IMR-90 (cell line): ENCODE data around the gene DUSP22. TPM values are rescaled to one million over a fixed set of nuclear protein-coding genes. Genes with fewer than 3 reads are reported as not detected.

Experiments
- ATAC-seq: fragments of 200-7000 bp; cut with Tn5 transposase; 2 replicates; pipeline ENCODE4 v1.9.1; 2020; ENCODE audit warnings: low read depth, mild to moderate bottlenecking, moderate library complexity
- BruUV-seq: library from RNA; stranded (reverse); fragments of 400-500 nt; replicated peaks from 2 replicates; lab custom pipeline; 2021; lab: Mats Ljungman, UMichigan
- CTCF ChIA-PET: fragments of 300-600 bp; formaldehyde crosslinking; extraction: SDS; loops from one replicate; lab custom pipeline; 2021; ENCODE audit warnings: antibody characterized with exemption; lab: Yijun Ruan, JAX
- POLR2A ChIA-PET: fragments of 300-600 bp; sonication (Branson Sonifier 250); formaldehyde crosslinking; loops from one replicate; lab custom pipeline; 2022; ENCODE audit warnings: antibody characterized with exemption; ENCODE audit not compliant: unreplicated experiment; lab: Charles Lee
- DNase-seq: peaks from one replicate; pipeline ENCODE4 v3.0.0; 2013
- H2AFZ ChIP-seq: replicated peaks from 2 replicates; pipeline ENCODE3; 2013; ENCODE audit warnings: low read length, mild to moderate bottlenecking; ENCODE audit not compliant: poor library complexity
- H2AK5ac ChIP-seq: 2 replicates; pipeline ENCODE4 v1.6.1; 2013; ENCODE audit warnings: low read depth, low read length, inconsistent platforms
- H2AK9ac ChIP-seq: replicated peaks from 2 replicates; pipeline ENCODE3; 2013; ENCODE audit warnings: mild to moderate bottlenecking, low read depth, low read length, moderate library complexity; ENCODE audit not compliant: poor library complexity
- H2BK120ac ChIP-seq: 2 replicates; pipeline ENCODE4 v1.6.1; 2013; ENCODE audit warnings: low read depth, low read length, inconsistent platforms
- H2BK15ac ChIP-seq: 3 replicates; pipeline ENCODE4 v1.6.1; 2013; ENCODE audit warnings: low read depth, low read length, inconsistent platforms
- H2BK20ac ChIP-seq: 2 replicates; pipeline ENCODE4 v1.6.1; 2013; ENCODE audit warnings: low read depth, mild to moderate bottlenecking, inconsistent platforms, low read length, moderate library complexity
- H2BK5ac ChIP-seq: 2 replicates; pipeline ENCODE4 v1.6.1; 2013; ENCODE audit warnings: mild to moderate bottlenecking, low read depth, low read length, inconsistent platforms; ENCODE audit not compliant: poor library complexity, severe bottlenecking
- H3K14ac ChIP-seq: replicated peaks from 2 replicates; pipeline ENCODE4 v1.6.1; 2013; ENCODE audit warnings: low read depth, low read length, inconsistent platforms
- H3K18ac ChIP-seq: 2 replicates; pipeline ENCODE4 v1.6.1; 2013; ENCODE audit warnings: low read depth, low read length, control low read depth
- H3K23ac ChIP-seq: 2 replicates; pipeline ENCODE4 v1.6.1; 2013; ENCODE audit warnings: low read depth, low read length, inconsistent platforms
- H3K27ac ChIP-seq: 2 replicates; pipeline ENCODE4 v1.5.1; 2013; ENCODE audit warnings: mild to moderate bottlenecking, control low read depth, low read length; ENCODE audit not compliant: insufficient read depth
- H3K27me3 ChIP-seq: 2 replicates; pipeline ENCODE4 v1.6.1; 2013; ENCODE audit warnings: low read length; ENCODE audit not compliant: control insufficient read depth, insufficient read depth
- H3K36me3 ChIP-seq: 2 replicates; pipeline ENCODE4 v1.6.1; 2013; ENCODE audit warnings: low read length, mixed read lengths; ENCODE audit not compliant: control insufficient read depth, insufficient read depth
- H3K4ac ChIP-seq: 2 replicates; pipeline ENCODE4 v1.6.1; 2013; ENCODE audit warnings: low read depth, low read length, inconsistent platforms
- H3K4me1 ChIP-seq: 2 replicates; pipeline ENCODE4 v1.6.1; 2013; ENCODE audit warnings: low read length, mixed read lengths; ENCODE audit not compliant: control insufficient read depth, insufficient read depth
- H3K4me2 ChIP-seq: 2 replicates; pipeline ENCODE4 v1.6.1; 2013; ENCODE audit warnings: low read depth, mild to moderate bottlenecking, control low read depth, low read length, moderate library complexity
- H3K4me3 ChIP-seq: 2 replicates; pipeline ENCODE4 v1.5.1; 2013; ENCODE audit warnings: low read depth, mild to moderate bottlenecking, control low read depth, low read length, moderate library complexity; ENCODE audit not compliant: insufficient read depth
- H3K56ac ChIP-seq: 2 replicates; pipeline ENCODE4 v1.6.1; 2013; ENCODE audit warnings: low read length, inconsistent platforms; ENCODE audit not compliant: insufficient read depth; ENCODE audit errors: extremely low read depth
- H3K79me1 ChIP-seq, 2 experiments: 2 replicates each; pipeline ENCODE4 v1.6.1; 2013; ENCODE audit warnings: low read length in 2 of 2, inconsistent platforms in 1 of 2, low read depth in 1 of 2
- H3K9ac ChIP-seq: 2 replicates; pipeline ENCODE4 v1.6.1; 2013; ENCODE audit warnings: low read depth, low read length, control low read depth
- H3K9me1 ChIP-seq: 2 replicates; pipeline ENCODE4 v1.6.1; 2013; ENCODE audit warnings: low read length, inconsistent platforms; ENCODE audit not compliant: insufficient read depth
- H3K9me3 ChIP-seq: 2 replicates; pipeline ENCODE4 v1.6.1; 2013; ENCODE audit warnings: low read length; ENCODE audit not compliant: control insufficient read depth, insufficient read depth
- H4K20me1 ChIP-seq: 2 replicates; pipeline ENCODE4 v1.6.1; 2013; ENCODE audit warnings: low read length, inconsistent platforms; ENCODE audit not compliant: insufficient read depth
- H4K5ac ChIP-seq: 2 replicates; pipeline ENCODE4 v1.6.1; 2013; ENCODE audit warnings: mild to moderate bottlenecking, low read depth, low read length, control low read depth
- H4K8ac ChIP-seq, 2 experiments: 2 replicates each; pipeline ENCODE4 v1.6.1; 2013; ENCODE audit warnings: low read depth in 2 of 2, low read length in 2 of 2, control low read depth in 1 of 2, inconsistent platforms in 1 of 2
- H4K91ac ChIP-seq: 2 replicates; pipeline ENCODE4 v1.6.1; 2013; ENCODE audit warnings: low read depth, low read length, inconsistent platforms; ENCODE audit not compliant: insufficient read depth
- CEBPB ChIP-seq: IDR thresholded peaks from 2 replicates; pipeline ENCODE4 v1.6.1; 2012; ENCODE audit warnings: low read depth, low read length, improper control_type of control experiment
- CHD1 ChIP-seq: IDR thresholded peaks from 2 replicates; pipeline ENCODE4 v1.6.1; 2012; ENCODE audit warnings: low read depth, low read length, improper control_type of control experiment
- MAFK ChIP-seq: IDR thresholded peaks from 2 replicates; pipeline ENCODE4 v1.6.1; 2012; ENCODE audit warnings: low read depth, low read length, improper control_type of control experiment
- MAZ ChIP-seq: IDR thresholded peaks from 2 replicates; pipeline ENCODE4 v1.6.1; 2012; ENCODE audit warnings: low read depth, mild to moderate bottlenecking, low read length, improper control_type of control experiment, moderate library complexity, borderline replicate concordance
- MXI1 ChIP-seq: IDR thresholded peaks from 2 replicates; pipeline ENCODE4 v1.6.1; 2012; ENCODE audit warnings: low read depth, mild to moderate bottlenecking, low read length, moderate library complexity, borderline replicate concordance
- NFE2L2 ChIP-seq: fragments of 150-350 bp; IDR thresholded peaks from 2 replicates; pipeline ENCODE4 v1.6.1; 2016; ENCODE audit warnings: low read depth, mild to moderate bottlenecking, low read length
- POLR2A ChIP-seq: IDR thresholded peaks from 2 replicates; pipeline ENCODE4 v1.6.1; 2012; ENCODE audit warnings: mild to moderate bottlenecking, low read depth, low read length
- RAD21 ChIP-seq: IDR thresholded peaks from 2 replicates; pipeline ENCODE4 v1.6.1; 2012; ENCODE audit warnings: low read length, improper control_type of control experiment
- RCOR1 ChIP-seq: IDR thresholded peaks from 2 replicates; pipeline ENCODE4 v1.6.1; 2012; ENCODE audit warnings: mild to moderate bottlenecking, low read length, improper control_type of control experiment; ENCODE audit not compliant: insufficient replicate concordance
- SMC3 ChIP-seq: fragments of 150-350 bp; IDR thresholded peaks from 2 replicates; pipeline ENCODE4 v1.6.1; 2016; ENCODE audit warnings: low read depth, mild to moderate bottlenecking, antibody characterized with exemption, low read length, moderate library complexity
- dilution Hi-C: fragments of 300-500 bp; cut with HindIII; formaldehyde crosslinking; loops from one replicate; pipeline ENCODE4 v1.14.3; 2018; ENCODE audit warnings: low sequenced_read_pairs; ENCODE audit not compliant: unreplicated experiment
- in situ Hi-C: fragments of 300-500 bp; cut with MboI; formaldehyde crosslinking; loops from 3 replicates; pipeline ENCODE4 v1.14.3; 2019; ENCODE audit warnings: low sequenced_read_pairs, inconsistent platforms, mixed read lengths
- intact Hi-C: fragments of 100-400 bp; cut with micrococcal nuclease; formaldehyde crosslinking; loops from 2 replicates; pipeline ENCODE4 v1.10.0; 2022
- polyA plus RNA-seq, 3 experiments: library from polyadenylated mRNA; depleted of rRNA; stranded (reverse); fragments of >200 nt; gene quantifications; 2 replicates each; pipeline ENCODE4 v1.2.3, GENCODE V29; 2012; ENCODE audit warnings: low replicate concordance in 1 of 3
- total RNA-seq: library from RNA; depleted of rRNA; stranded (reverse); fragments of >200 nt; gene quantifications from 2 replicates; pipeline ENCODE4 v1.2.3, GENCODE V29; 2012
- TF ChIP-seq, protein P1 (sequence below): fragments of 150-350 bp; IDR thresholded peaks from 2 replicates; pipeline ENCODE4 v1.6.1; 2017; ENCODE audit warnings: mild to moderate bottlenecking, antibody characterized with exemption, low read length, low read depth
- TF ChIP-seq, protein P2 (sequence below): conservative IDR thresholded peaks from 2 replicates; pipeline ENCODE4 v1.5.1; 2012; ENCODE audit warnings: mild to moderate bottlenecking, low read depth, low read length, improper control_type of control experiment
- TF ChIP-seq, protein P3 (sequence below): fragments of 150-350 bp; IDR thresholded peaks from 2 replicates; pipeline ENCODE4 v1.6.1; 2016; ENCODE audit warnings: low read depth, mild to moderate bottlenecking, low read length, moderate library complexity, borderline replicate concordance

DUSP22 gene
- total and polyA plus RNA-seq, 2 of the 4 experiments (the other 2 are of a cell fraction) = 7.1 to 8.2 TPM

DNA sequence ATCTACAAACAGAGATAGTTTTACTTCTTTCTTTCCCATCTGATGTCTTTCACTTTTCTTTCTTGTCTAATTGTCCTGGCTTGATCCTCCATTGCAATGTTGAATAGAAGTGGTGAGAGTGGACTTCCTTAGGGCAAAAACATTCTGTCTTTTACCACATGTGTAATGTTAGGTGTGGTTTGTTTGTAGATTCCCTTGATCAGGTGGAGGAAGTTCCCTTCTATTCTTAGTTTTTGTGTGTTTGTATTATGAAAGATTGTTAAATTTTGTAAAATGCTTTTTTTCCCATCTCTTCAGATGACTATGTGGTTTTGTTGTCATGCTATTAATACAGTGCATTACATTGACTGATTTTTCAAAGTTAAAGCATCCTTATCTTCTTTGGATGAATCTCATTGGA, 41.6 kb upstream of the DUSP22 start:
- Histone ChIP-seq H3K56ac (no peak overlapping the region), H2BK120ac (no peak overlapping the region), H3K23ac (no peak overlapping the region), H3K79me1 (no peaks in the 10 kb centered on the region), H3K18ac (no peak overlapping the region), H2AFZ (no peak overlapping the region), H3K36me3 (no peaks in the 10 kb centered on the region), H2AK9ac (no peak overlapping the region), H2BK15ac (no peak overlapping the region), H2BK5ac (no peak overlapping the region), H3K4ac (no peak overlapping the region), H4K8ac (no peak overlapping the region), H3K27ac (no peak overlapping the region), H2AK5ac (no peak overlapping the region), H3K9me1 (no peaks in the 10 kb centered on the region), H3K4me2 (no peak overlapping the region), H4K91ac (no peak overlapping the region), H3K14ac (no peak overlapping the region), H4K5ac (no peak overlapping the region), H3K9ac (no peak overlapping the region), H4K20me1 (no peaks in the 10 kb centered on the region), H3K9me3 (no peaks in the 10 kb centered on the region), H3K27me3 (no peaks in the 10 kb centered on the region; the same call in 1 of the 2 replicates), H3K4me1 (no peaks in the 10 kb centered on the region), H2BK20ac (no peak overlapping the region), H3K4me3 (no peak overlapping the region)
- ATAC-seq (no peak), DNase-seq (no peak)
- in situ Hi-C loops (no loop called here), dilution Hi-C loops (no loop called here), intact Hi-C loops (no loop called here)
- CTCF ChIA-PET = no interaction called here
- BruUV-seq = no TSS peak
- POLR2A ChIA-PET = no interaction called here
- TF ChIP-seq MAZ = no peak
- no peak for TF ChIP-seq MXI1
- no peak for TF ChIP-seq MAFK
- no peak for TF ChIP-seq RCOR1
- TF ChIP-seq, protein P1, sequence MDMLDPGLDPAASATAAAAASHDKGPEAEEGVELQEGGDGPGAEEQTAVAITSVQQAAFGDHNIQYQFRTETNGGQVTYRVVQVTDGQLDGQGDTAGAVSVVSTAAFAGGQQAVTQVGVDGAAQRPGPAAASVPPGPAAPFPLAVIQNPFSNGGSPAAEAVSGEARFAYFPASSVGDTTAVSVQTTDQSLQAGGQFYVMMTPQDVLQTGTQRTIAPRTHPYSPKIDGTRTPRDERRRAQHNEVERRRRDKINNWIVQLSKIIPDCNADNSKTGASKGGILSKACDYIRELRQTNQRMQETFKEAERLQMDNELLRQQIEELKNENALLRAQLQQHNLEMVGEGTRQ = no peak
- TF ChIP-seq, protein P2, sequence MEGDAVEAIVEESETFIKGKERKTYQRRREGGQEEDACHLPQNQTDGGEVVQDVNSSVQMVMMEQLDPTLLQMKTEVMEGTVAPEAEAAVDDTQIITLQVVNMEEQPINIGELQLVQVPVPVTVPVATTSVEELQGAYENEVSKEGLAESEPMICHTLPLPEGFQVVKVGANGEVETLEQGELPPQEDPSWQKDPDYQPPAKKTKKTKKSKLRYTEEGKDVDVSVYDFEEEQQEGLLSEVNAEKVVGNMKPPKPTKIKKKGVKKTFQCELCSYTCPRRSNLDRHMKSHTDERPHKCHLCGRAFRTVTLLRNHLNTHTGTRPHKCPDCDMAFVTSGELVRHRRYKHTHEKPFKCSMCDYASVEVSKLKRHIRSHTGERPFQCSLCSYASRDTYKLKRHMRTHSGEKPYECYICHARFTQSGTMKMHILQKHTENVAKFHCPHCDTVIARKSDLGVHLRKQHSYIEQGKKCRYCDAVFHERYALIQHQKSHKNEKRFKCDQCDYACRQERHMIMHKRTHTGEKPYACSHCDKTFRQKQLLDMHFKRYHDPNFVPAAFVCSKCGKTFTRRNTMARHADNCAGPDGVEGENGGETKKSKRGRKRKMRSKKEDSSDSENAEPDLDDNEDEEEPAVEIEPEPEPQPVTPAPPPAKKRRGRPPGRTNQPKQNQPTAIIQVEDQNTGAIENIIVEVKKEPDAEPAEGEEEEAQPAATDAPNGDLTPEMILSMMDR = no peak
- TF ChIP-seq CEBPB = no peak
- no peak for TF ChIP-seq CHD1
- no peak for TF ChIP-seq NFE2L2
- TF ChIP-seq POLR2A = no peak
- TF ChIP-seq, protein P3, sequence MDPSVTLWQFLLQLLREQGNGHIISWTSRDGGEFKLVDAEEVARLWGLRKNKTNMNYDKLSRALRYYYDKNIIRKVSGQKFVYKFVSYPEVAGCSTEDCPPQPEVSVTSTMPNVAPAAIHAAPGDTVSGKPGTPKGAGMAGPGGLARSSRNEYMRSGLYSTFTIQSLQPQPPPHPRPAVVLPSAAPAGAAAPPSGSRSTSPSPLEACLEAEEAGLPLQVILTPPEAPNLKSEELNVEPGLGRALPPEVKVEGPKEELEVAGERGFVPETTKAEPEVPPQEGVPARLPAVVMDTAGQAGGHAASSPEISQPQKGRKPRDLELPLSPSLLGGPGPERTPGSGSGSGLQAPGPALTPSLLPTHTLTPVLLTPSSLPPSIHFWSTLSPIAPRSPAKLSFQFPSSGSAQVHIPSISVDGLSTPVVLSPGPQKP = no peak
- TF ChIP-seq SMC3 = no peak
- no peak for TF ChIP-seq RAD21
